GM06990 (cell line): Measurements from ENCODE around the gene TP63.

ENCODE experiments used
- DNase-seq: peaks from one replicate; pipeline ENCODE4 v3.0.0-alpha.2; 2011; ENCODE audit not compliant: insufficient read length; ENCODE audit errors: extremely low read depth
- H3K27me3 ChIP-seq: replicated peaks from 2 replicates; pipeline ENCODE4 v1.6.0; 2011; ENCODE audit warnings: low read length; ENCODE audit not compliant: control insufficient read depth, insufficient read depth
- H3K36me3 ChIP-seq: 2 replicates; pipeline ENCODE4 v1.5.1; 2011; ENCODE audit warnings: low read length; ENCODE audit not compliant: control insufficient read depth, insufficient read depth
- H3K4me3 ChIP-seq: replicated peaks from 2 replicates; pipeline ENCODE4 v1.5.1; 2011; ENCODE audit warnings: low read depth, mild to moderate bottlenecking, control low read depth, low read length
- TF ChIP-seq, protein P1 (sequence below): IDR thresholded peaks from 2 replicates; pipeline ENCODE4 v1.5.1; 2011; ENCODE audit warnings: low read length, control low read depth, mild to moderate bottlenecking, inconsistent platforms; ENCODE audit not compliant: insufficient read depth, poor library complexity, severe bottlenecking

TP63 gene

DNA sequence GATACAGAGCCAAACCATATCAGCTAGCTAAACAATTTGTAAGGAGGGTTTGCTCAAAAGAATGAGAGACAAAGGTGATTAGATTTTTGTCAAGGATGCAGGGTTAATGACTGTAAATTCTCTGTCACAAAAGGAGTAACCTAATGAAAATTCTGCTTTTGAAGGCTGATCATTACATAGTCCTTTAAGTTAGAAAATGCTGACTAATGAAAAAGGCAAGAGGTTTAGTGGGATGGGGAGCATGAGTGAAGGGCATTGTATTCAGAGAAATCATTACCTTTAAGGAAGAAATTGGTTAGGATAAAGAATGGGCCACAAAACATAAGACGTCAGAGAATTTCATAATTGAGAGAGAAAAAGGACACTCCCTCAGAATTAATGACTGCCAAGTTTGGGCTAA is 97.7 kb downstream of the TP63 start:
- no peaks in the 10 kb centered on the region for H3K36me3 ChIP-seq
- no peak overlapping the region for H3K4me3 ChIP-seq
- no peak for DNase-seq
- TF ChIP-seq, protein P1, sequence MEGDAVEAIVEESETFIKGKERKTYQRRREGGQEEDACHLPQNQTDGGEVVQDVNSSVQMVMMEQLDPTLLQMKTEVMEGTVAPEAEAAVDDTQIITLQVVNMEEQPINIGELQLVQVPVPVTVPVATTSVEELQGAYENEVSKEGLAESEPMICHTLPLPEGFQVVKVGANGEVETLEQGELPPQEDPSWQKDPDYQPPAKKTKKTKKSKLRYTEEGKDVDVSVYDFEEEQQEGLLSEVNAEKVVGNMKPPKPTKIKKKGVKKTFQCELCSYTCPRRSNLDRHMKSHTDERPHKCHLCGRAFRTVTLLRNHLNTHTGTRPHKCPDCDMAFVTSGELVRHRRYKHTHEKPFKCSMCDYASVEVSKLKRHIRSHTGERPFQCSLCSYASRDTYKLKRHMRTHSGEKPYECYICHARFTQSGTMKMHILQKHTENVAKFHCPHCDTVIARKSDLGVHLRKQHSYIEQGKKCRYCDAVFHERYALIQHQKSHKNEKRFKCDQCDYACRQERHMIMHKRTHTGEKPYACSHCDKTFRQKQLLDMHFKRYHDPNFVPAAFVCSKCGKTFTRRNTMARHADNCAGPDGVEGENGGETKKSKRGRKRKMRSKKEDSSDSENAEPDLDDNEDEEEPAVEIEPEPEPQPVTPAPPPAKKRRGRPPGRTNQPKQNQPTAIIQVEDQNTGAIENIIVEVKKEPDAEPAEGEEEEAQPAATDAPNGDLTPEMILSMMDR = no peak
- H3K27me3 ChIP-seq = no peaks in the 10 kb centered on the region

DNA sequence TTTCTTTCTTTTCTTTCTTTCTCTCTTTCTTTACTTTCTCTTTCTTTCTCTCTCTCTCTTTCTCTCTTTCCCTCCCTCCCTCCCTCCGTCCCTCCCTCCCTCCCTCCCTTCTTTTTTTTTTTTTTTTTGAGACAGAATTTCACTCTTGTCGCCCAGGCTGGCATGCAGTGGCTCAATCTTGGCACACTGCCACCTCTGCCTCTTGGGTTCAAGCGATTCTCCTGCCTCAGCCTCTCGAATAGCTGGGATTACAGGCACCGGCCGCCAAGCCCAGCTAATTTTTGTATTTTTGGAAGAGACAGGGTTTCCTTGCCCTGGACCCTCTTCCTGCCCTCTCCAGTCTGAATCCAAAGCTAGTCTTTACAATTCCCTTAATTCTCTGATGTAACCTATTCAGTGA is 102.9 kb downstream of the TP63 start:
- no peak for DNase-seq
- TF ChIP-seq, protein P1 = no peak
- Histone ChIP-seq H3K4me3 (no peak overlapping the region), H3K36me3 (no peaks in the 10 kb centered on the region; the same call in 1 of the 2 replicates), H3K27me3 (no peaks in the 10 kb centered on the region)

DNA sequence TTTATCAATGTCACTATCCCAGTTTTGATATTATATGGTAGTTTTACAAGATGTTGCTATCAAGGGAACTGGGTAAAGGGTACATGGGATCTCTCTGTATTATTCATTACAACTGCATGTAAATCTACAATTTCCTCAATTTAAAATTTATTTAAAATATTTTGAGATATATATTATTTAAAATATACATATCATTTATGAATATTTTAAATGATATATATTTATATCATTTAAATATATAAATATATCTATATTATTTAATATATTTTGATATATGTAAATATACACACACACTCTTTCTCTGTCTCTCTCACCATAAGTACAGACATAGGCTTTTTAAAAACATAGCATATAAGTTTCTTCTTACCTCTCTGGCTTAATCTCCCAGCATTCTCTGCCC is 104.7 kb downstream of the TP63 start:
- no peaks in the 10 kb centered on the region for H3K27me3 ChIP-seq
- H3K36me3 ChIP-seq = no peaks in the 10 kb centered on the region; the same call in 1 of the 2 replicates
- no peak overlapping the region for H3K4me3 ChIP-seq
- TF ChIP-seq, protein P1 = no peak
- DNase-seq = no peak

DNA sequence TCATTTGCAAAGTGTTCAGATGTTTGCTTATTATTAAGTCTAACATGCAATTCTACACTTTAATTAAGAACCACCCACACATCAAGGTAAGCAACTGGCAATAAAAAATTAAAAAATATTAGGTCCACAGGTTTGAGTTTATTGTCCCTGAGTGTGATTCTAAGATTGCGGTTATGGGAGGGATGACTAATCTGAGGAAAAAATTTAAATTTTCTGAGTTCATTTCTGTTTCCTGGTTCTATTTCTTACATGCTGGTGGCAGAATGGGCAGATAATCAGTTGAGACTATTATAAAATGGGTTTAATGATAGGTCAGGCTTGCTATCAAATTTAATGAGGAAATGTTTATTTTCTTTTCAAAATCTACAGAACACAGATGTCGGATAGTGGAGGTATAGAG is 105.9 kb downstream of the TP63 start:
- no peaks in the 10 kb centered on the region for H3K27me3 ChIP-seq
- DNase-seq = no peak
- TF ChIP-seq, protein P1 = no peak
- H3K4me3 ChIP-seq = no peak overlapping the region
- H3K36me3 ChIP-seq = no peaks in the 10 kb centered on the region; the same call in 1 of the 2 replicates

DNA sequence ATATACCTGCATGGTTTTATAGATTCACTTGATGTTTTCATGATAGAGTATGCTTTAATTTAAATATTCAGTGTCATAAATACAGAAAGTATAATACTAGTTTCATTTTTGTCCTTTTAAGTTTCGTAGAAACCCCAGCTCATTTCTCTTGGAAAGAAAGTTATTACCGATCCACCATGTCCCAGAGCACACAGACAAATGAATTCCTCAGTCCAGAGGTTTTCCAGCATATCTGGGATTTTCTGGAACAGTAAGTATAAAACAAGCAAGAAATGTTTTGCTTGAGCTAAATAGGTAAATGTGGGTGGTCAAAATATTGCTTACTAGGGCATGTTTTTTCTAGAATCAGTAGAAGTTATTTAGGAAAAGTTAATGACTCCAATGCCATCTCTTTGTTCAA is 106.4 kb downstream of the TP63 start:
- Histone ChIP-seq H3K27me3 (no peaks in the 10 kb centered on the region), H3K4me3 (no peak overlapping the region), H3K36me3 (no peaks in the 10 kb centered on the region; the same call in 1 of the 2 replicates)
- DNase-seq = no peak
- TF ChIP-seq, protein P1 = no peak

DNA sequence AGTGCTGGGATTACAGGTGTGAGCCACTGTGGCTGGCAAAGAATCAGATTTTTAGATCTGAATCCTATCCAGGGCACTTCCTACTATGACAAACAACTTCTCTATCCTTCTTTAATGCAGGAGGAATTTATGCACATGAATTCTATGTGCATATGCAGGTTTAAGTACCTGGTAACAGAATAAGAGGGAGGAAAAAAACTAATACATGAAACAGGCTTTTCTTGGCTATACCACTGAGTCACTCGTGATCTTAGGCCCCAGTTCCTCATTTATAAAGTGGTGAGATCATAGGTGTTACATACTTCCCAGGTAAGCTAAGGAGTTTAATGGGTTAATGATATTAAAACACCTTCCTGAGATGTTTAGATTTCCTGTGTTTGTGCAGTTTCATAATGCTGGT is 108.2 kb downstream of the TP63 start:
- H3K4me3 ChIP-seq = no peak overlapping the region
- H3K27me3 ChIP-seq = no peaks in the 10 kb centered on the region
- H3K36me3 ChIP-seq = peaks cover 8% of the 10 kb centered on the region
- DNase-seq = peak; percentile 14
- TF ChIP-seq, protein P1 = no peak
